GM12801 (cell line): ENCODE data around the gene MORC1.

Experiments used
- CTCF ChIP-seq: IDR thresholded peaks from one replicate; pipeline ENCODE4 v1.5.1; 2011; ENCODE audit warnings: control low read depth; ENCODE audit not compliant: insufficient read length; ENCODE audit errors: extremely low read depth

MORC1 gene

GRCh38 chr3:109117939-109118338 lies at the start of gene MORC1:
TSS of gene MORC1 (minus strand) at chr3:109118134. CDS start at chr3:109118059, 75 bp downstream.
- no peak for TF ChIP-seq CTCF

GRCh38 chr3:109165905-109166304 lies 48.0 kb upstream of the MORC1 start:
- no peak for TF ChIP-seq CTCF

- TF ChIP-seq CTCF = no peak
Observed at GRCh38 chr3:109161487-109162123, 43.7 kb upstream of the MORC1 start.

GRCh38 chr3:109155828-109156227 lies 37.9 kb upstream of the MORC1 start:
- no peak for TF ChIP-seq CTCF

- no peak for TF ChIP-seq CTCF
Observed at GRCh38 chr3:109154979-109155378, 37.0 kb upstream of the MORC1 start.

GRCh38 chr3:109152320-109152719 lies 34.4 kb upstream of the MORC1 start:
- no peak for TF ChIP-seq CTCF

- no peak for TF ChIP-seq CTCF
Observed at GRCh38 chr3:109149078-109149477, 31.1 kb upstream of the MORC1 start.

- TF ChIP-seq CTCF = no peak
Observed at GRCh38 chr3:109143646-109144045, 25.7 kb upstream of the MORC1 start.
